GM18498 (cell line): ENCODE results near the gene HOMER1.

Experiments used
- ATAC-seq: cut with Tn5 transposase; IDR thresholded peaks from one replicate; pipeline ENCODE4 v1.9.1; 2021; ENCODE audit warnings: mild to moderate bottlenecking, moderate library complexity; ENCODE audit not compliant: unreplicated experiment

The HOMER1 gene

GRCh38 chr5:79490323-79490936 lies 23.5 kb downstream of the HOMER1 start:
- ATAC-seq, result no peak

DNA sequence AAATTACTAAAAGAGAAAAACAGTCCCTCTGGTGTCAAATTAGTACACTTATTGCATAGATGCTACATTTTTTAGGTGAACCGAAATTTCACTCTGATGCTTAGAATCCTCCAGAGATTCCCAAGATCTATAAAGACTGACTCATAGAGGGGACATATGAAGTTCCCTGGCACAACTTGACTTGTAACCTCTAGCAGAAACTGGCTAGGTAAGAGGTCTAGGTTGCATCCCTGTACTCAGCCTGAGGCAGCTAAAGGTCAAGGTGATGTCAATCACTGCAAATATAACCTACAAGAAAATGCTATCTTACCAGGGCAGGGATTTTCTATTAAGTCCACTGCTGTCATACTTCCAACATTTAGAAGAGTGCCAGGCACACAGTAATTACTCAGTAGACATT lies 24.2 kb downstream of the HOMER1 start:
- ATAC-seq, result no peak

GRCh38 chr5:79488775-79489174 lies 25.2 kb downstream of the HOMER1 start:
- no peak for ATAC-seq

GRCh38 chr5:79488058-79488457 lies 25.9 kb downstream of the HOMER1 start:
- no peak for ATAC-seq

DNA sequence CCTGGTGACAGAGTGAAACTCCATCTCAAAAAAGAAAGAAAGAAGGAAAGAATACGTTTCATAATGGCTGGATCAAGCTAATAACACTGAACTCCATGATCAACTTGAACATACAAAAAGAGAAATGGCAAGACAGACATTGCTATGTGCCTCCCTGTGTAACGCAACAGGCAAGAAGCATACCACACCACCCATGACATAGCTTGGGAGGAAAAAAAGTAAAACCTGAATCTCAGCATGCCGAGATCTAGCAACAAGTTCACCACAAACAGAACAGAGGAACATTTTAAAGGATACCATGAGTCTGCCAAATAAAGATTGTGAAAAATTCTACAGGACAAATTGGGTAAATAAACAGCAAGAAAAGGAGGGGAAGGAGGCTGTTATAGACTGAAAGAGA lies 26.7 kb downstream of the HOMER1 start:
- no peak for ATAC-seq

- ATAC-seq, result no peak
Measured at GRCh38 chr5:79486116-79486515, 27.8 kb downstream of the HOMER1 start.

DNA sequence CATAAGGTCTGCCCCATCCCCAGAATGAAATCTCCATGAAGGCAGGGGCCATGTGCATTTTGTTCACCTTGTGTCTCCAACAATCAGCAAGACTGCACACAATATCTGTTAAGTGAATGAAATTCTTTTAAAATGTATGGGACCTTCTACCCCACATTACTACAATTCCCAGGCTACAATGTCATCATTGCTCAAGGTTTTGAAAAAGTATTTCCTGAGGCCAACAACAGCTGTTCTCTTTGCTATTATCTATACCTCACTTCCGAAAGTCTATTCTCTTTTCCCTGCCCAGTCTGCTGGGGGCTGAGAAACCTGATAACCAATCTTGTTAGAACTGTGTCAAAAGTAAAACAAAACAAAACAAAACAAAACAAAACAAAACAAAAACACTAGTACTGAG lies 29.2 kb downstream of the HOMER1 start:
- ATAC-seq, result no peak

DNA sequence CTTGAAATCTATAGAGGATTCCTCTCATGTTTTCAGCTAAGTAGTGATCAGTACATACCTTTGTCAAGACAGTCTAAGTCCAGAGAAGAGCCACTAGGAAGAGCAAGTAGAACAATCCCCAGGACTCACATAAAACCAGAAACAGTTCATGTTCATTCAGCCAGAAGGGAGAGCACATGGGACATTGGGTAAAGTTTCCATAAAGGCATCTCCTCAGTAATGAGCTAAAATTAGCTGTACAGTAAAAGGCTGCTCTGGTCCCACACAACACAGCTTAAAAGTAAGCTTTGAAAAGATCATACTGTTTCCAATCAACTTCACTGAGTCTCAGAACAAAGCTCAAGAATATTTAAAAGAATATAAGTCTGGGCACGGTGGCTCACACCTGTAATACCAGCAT lies 32.4 kb downstream of the HOMER1 start:
- no peak for ATAC-seq

DNA sequence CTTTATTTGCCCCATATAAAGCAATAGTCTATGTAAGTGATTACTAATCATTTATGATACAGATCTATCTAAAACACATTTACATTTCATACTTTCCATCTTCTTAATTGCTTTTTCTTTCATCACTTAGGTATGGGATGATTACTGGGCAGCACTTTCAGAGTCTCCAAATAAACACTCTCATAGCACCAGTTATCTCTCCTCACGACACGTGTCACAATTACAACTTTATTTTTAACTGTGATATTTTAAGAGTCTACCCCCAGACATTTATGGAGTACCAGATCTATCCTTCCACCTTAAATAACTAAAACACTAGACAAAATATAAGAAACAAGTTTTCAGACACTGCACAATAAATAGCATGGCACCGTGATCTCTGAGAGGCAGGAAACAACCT lies 32.9 kb downstream of the HOMER1 start:
- ATAC-seq, result no peak

DNA sequence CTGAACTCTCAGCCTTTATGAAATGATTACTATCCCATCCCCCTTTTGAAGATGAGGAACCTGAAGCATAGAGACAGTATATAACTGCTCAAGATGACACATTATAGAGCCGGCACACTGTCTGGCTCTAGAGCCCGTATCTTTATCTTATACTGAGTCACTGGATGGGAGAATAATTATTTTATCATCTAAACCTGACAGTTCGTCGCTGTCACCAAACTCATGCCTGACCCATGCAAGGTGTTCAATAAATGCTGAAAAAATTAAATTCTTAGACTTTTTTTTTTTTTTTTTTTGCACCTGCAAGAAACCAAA lies 38.8 kb downstream of the HOMER1 start:
- no peak for ATAC-seq

GRCh38 chr5:79474367-79475151 lies 39.4 kb downstream of the HOMER1 start:
- no peak for ATAC-seq

DNA sequence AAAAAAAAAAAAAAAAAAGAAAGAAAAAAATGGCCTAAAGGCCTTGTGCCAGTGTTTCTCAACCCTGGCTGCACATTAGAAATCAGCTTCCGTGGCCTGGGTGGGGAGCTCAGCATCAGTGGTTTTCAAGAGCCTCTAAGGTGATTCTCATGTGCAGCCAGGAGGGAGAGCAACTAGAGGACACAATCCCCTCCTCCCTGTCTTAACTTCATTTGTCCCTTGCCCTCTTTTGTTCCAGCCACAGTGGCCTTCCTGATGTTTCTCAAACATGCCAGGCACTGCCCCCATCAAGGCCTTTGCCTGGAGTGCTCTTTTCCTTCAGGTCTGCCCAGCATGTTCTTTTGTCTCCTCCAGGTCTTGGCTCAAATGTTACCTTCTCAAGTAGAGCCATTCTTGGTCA lies 42.4 kb downstream of the HOMER1 start:
- no peak for ATAC-seq

GRCh38 chr5:79464695-79465332 lies 49.1 kb downstream of the HOMER1 start:
- ATAC-seq, result no peak

- ATAC-seq, result no peak
Measured at GRCh38 chr5:79464278-79464677, 49.7 kb downstream of the HOMER1 start.

- ATAC-seq, result no peak
Measured at GRCh38 chr5:79459626-79460025, 54.3 kb downstream of the HOMER1 start.

GRCh38 chr5:79456890-79457583 lies 56.9 kb downstream of the HOMER1 start:
- peak; percentile 95 for ATAC-seq

DNA sequence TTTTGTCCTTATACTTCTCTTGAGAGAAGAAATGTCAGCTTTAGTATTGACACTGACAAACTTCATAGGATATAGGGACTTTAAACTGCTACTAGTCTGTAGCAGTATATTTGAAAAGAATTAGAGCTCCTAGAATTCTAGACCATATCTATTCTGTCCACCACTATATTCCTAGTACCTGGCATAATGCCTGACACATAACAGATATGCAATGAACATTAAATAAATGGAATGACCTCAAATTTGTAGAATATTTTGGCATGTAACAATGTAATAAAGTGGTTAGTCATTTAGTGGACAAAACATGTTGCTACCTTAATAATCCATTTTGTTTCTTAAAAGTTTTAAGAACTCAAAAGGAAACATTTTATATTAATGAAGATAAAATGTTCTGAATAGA lies 57.5 kb downstream of the HOMER1 start:
- ATAC-seq, result no peak

- no peak for ATAC-seq
Measured at GRCh38 chr5:79454043-79454442, 59.9 kb downstream of the HOMER1 start.

DNA sequence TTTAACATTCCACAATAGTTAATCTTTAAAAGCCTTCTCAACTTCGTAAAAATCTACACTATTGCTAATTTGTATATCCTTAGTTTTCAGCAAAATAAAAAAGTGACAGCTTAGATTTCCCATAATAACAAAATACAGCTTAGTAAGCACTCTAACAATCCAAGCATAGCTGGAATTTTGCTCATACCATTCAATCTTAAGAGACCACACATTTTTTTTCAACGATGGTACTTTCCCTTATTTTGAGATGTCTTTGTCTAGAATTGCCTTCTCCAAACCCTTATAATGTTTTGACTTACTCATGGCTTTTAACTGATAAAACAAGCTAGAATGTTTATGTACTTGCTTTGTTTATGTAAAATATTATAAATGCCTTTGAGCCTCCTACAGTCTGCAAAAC lies 65.6 kb downstream of the HOMER1 start:
- no peak for ATAC-seq

DNA sequence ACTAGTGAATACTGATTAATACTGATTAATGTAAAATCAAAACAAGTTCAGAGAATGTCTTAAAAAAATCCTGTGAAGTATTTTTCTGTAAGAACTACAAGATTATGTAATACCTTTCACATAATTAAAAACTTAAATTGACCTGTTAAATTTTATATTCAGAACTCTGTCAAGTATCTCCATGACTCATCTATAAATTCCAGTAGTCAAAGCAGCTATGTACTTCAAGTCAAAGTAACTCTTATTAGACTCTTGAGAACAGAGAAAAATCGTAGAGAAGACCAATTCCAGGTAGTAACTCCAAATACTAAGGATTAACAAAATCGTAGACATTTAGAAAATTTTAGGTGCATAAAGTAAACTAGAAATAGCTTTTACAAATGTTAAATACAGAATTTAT lies 77.1 kb downstream of the HOMER1 start:
- ATAC-seq, result no peak

DNA sequence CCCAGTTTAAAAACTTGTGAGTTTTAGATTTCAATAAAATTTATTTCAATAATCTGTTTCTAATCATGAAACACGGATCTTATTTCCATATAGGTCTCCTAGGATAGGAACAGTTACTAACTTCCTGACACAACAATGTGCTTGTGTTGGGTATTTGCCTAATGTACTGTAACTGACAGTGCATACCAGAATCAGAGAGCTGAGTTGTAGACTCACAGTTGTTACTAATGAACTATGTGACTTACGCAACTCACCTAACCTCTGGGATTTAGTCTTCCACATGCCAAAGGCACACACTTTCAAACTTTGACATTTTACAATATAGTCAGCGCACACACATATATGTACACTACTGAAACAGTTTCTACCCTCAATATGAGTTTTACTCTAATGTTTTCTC lies 77.7 kb downstream of the HOMER1 start:
- ATAC-seq, result no peak

- ATAC-seq, result no peak
Measured at GRCh38 chr5:79430196-79430595, 83.7 kb downstream of the HOMER1 start.
